Panc1 (cell line): Measurements from ENCODE around the gene TBC1D22A. TPM values are rescaled to one million over a fixed set of nuclear protein-coding genes. Genes with fewer than 3 reads are reported as not detected.

Source experiments
- ATAC-seq: fragments of 200-7000 bp; cut with Tn5 transposase; 2 replicates; pipeline ENCODE4 v1.9.1; 2020; ENCODE audit warnings: mild to moderate bottlenecking, moderate library complexity
- BruUV-seq: library from RNA; stranded (reverse); fragments of 400-500 nt; replicated peaks from 2 replicates; lab custom pipeline; 2021; lab: Mats Ljungman, UMichigan
- CTCF ChIA-PET: fragments of 300-600 bp; sonication (Branson Sonifier 250); formaldehyde crosslinking; loops from one replicate; lab custom pipeline; 2022; ENCODE audit warnings: antibody characterized with exemption; lab: Charles Lee
- POLR2A ChIA-PET: fragments of 300-600 bp; sonication (Branson Sonifier 250); formaldehyde crosslinking; loops from one replicate; lab custom pipeline; 2022; ENCODE audit warnings: antibody characterized with exemption; lab: Charles Lee
- DNase-seq: peaks from one replicate; pipeline ENCODE4 v3.0.0-alpha.2; 2010; ENCODE audit warnings: low read depth, low spot score
- H3K27ac ChIP-seq: 2 replicates; pipeline ENCODE4 v1.5.1; 2011; ENCODE audit warnings: mild to moderate bottlenecking, low read length, inconsistent platforms
- H3K27me3 ChIP-seq: fragments of 200-500 bp; sonication (Bioruptor generic); 2 replicates; pipeline ENCODE4 v1.6.0; 2014; ENCODE audit warnings: low read length, inconsistent platforms; ENCODE audit not compliant: control insufficient read depth, insufficient read depth
- H3K36me3 ChIP-seq: fragments of 200-500 bp; sonication (Bioruptor generic); 2 replicates; pipeline ENCODE4 v1.5.1; 2014; ENCODE audit warnings: inconsistent platforms, mild to moderate bottlenecking, low read length, moderate library complexity; ENCODE audit not compliant: control insufficient read depth, insufficient read depth
- H3K4me1 ChIP-seq: 2 replicates; pipeline ENCODE4 v1.5.1; 2011; ENCODE audit warnings: inconsistent platforms, mild to moderate bottlenecking, low read length, moderate library complexity; ENCODE audit not compliant: control insufficient read depth, insufficient read depth
- H3K4me3 ChIP-seq, 2 experiments: 2 replicates each; pipeline ENCODE4 v1.5.1; 2011 to 2012; ENCODE audit warnings: low read depth in 2 of 2, low read length in 2 of 2, mild to moderate bottlenecking in 2 of 2, inconsistent platforms in 1 of 2, moderate library complexity in 1 of 2
- H3K9me3 ChIP-seq: fragments of 200-500 bp; sonication (Bioruptor generic); 2 replicates; pipeline ENCODE4 v1.5.1; 2014; ENCODE audit warnings: low read depth, mild to moderate bottlenecking, inconsistent platforms, low read length, moderate library complexity; ENCODE audit not compliant: control insufficient read depth, insufficient read depth
- POLR2AphosphoS5 ChIP-seq: IDR thresholded peaks from 2 replicates; pipeline ENCODE4 v1.6.1; 2012; ENCODE audit warnings: mild to moderate bottlenecking, low read depth, low read length, moderate library complexity
- SIN3A ChIP-seq: IDR thresholded peaks from 2 replicates; pipeline ENCODE4 v1.6.1; 2012; ENCODE audit warnings: low read depth, mild to moderate bottlenecking, low read length, moderate library complexity, borderline replicate concordance; ENCODE audit not compliant: insufficient read depth
- TCF7L2 ChIP-seq: IDR thresholded peaks from 2 replicates; pipeline ENCODE4 v1.6.1; 2011; ENCODE audit warnings: mild to moderate bottlenecking, low read depth, low read length, inconsistent platforms
- in situ Hi-C: cut with HindIII; loops from 2 replicates; pipeline ENCODE4 v1.10.0; 2016; ENCODE audit warnings: low sequenced_read_pairs, low pct_unique_long_range_greater_than_20kb
- intact Hi-C: fragments of 100-400 bp; cut with micrococcal nuclease; formaldehyde crosslinking; loops from one replicate; pipeline ENCODE4 v1.10.0; 2022; ENCODE audit not compliant: unreplicated experiment
- total RNA-seq: library from RNA; stranded (reverse); gene quantifications from one replicate; pipeline ENCODE4 v1.2.1, GENCODE V29; 2021; ENCODE audit not compliant: unreplicated experiment
- TF ChIP-seq, protein P1 (sequence below): fragments of 450-650 bp; IDR thresholded peaks from 2 replicates; pipeline ENCODE4 v1.5.1; 2017; ENCODE audit warnings: mild to moderate bottlenecking
- TF ChIP-seq, protein P2 (sequence below), 2 experiments: IDR thresholded peaks; 2 replicates each; pipeline ENCODE4 v1.6.1; 2011 to 2012; ENCODE audit warnings: low read depth in 2 of 2, control low read depth in 1 of 2, low read length in 1 of 2, mild to moderate bottlenecking in 1 of 2, moderate library complexity in 1 of 2; ENCODE audit not compliant: insufficient read depth in 1 of 2

The TBC1D22A gene
- total RNA-seq, 1 experiment from 2014 or later = 28.7 TPM

DNA sequence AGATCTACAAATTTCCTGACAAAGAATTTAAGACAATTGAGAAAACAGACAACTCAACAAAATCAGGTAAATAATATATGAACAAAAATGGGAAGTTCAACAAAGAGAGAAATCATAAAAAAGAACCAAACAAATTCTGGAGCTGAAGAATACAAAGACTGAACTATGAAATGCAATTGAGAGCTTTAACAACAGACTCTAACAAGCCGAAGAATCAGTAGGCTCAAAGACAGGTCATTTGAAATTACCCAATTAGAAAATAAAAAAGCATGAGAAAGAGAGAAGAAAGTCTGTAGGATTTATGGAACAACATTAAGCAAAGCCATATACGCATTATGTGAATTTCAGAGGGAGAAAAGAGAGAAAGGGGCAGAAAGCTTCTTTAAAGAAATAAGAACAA lies 72.8 kb downstream of the TBC1D22A start:
- TF ChIP-seq TCF7L2 = no peak
- no peak for TF ChIP-seq SIN3A
- no peak for TF ChIP-seq POLR2AphosphoS5
- TF ChIP-seq, protein P1, sequence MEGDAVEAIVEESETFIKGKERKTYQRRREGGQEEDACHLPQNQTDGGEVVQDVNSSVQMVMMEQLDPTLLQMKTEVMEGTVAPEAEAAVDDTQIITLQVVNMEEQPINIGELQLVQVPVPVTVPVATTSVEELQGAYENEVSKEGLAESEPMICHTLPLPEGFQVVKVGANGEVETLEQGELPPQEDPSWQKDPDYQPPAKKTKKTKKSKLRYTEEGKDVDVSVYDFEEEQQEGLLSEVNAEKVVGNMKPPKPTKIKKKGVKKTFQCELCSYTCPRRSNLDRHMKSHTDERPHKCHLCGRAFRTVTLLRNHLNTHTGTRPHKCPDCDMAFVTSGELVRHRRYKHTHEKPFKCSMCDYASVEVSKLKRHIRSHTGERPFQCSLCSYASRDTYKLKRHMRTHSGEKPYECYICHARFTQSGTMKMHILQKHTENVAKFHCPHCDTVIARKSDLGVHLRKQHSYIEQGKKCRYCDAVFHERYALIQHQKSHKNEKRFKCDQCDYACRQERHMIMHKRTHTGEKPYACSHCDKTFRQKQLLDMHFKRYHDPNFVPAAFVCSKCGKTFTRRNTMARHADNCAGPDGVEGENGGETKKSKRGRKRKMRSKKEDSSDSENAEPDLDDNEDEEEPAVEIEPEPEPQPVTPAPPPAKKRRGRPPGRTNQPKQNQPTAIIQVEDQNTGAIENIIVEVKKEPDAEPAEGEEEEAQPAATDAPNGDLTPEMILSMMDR = no peak
- TF ChIP-seq, protein P2, sequence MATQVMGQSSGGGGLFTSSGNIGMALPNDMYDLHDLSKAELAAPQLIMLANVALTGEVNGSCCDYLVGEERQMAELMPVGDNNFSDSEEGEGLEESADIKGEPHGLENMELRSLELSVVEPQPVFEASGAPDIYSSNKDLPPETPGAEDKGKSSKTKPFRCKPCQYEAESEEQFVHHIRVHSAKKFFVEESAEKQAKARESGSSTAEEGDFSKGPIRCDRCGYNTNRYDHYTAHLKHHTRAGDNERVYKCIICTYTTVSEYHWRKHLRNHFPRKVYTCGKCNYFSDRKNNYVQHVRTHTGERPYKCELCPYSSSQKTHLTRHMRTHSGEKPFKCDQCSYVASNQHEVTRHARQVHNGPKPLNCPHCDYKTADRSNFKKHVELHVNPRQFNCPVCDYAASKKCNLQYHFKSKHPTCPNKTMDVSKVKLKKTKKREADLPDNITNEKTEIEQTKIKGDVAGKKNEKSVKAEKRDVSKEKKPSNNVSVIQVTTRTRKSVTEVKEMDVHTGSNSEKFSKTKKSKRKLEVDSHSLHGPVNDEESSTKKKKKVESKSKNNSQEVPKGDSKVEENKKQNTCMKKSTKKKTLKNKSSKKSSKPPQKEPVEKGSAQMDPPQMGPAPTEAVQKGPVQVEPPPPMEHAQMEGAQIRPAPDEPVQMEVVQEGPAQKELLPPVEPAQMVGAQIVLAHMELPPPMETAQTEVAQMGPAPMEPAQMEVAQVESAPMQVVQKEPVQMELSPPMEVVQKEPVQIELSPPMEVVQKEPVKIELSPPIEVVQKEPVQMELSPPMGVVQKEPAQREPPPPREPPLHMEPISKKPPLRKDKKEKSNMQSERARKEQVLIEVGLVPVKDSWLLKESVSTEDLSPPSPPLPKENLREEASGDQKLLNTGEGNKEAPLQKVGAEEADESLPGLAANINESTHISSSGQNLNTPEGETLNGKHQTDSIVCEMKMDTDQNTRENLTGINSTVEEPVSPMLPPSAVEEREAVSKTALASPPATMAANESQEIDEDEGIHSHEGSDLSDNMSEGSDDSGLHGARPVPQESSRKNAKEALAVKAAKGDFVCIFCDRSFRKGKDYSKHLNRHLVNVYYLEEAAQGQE (IDR thresholded peaks at IDR 0.05; ENCODE audit: insufficient read depth in 1 of 2, low read depth in 2 of 2, low read length in 1 of 2) = no peak
- DNase-seq (no peak), ATAC-seq (no peak)
- BruUV-seq = no TSS peak
- Histone ChIP-seq H3K9me3 (peaks cover 17% of the 10 kb centered on the region; the same call in 1 of the 2 replicates), H3K27ac (no peak overlapping the region), H3K4me3 (no peak overlapping the region), H3K27me3 (no peaks in the 10 kb centered on the region), H3K36me3 (no peaks in the 10 kb centered on the region), H3K4me1 (no peaks in the 10 kb centered on the region)
- in situ Hi-C loops (no loop called here), intact Hi-C loops (no loop called here)
- POLR2A ChIA-PET = no interaction called here
- CTCF ChIA-PET = no interaction called here

DNA sequence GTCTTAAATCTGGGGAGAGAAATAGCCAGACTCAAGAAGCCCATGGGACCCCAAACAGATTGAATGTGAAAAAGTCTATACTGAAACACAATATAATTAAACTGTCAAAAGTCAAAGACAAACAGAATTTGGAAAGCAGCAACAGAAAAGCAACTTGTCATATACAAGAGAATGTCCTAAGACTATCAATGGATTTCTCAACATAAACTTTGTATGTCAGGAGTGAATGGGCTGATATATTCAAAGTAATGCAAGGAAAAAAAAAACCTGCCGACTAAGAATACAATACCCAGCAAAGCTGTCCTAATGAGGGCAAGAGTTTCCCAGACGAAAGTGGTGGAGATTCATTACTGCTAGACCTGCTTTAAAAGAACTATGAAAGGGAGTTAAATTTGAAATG lies 73.2 kb downstream of the TBC1D22A start:
- in situ Hi-C loops = no loop called here

More for the DNA sequence above, 73.2 kb downstream of the TBC1D22A start:
- Histone ChIP-seq H3K36me3 (no peaks in the 10 kb centered on the region), H3K9me3 (peaks cover 17% of the 10 kb centered on the region; the same call in 1 of the 2 replicates), H3K4me3 (no peak overlapping the region), H3K27ac (no peak overlapping the region), H3K27me3 (no peaks in the 10 kb centered on the region), H3K4me1 (no peaks in the 10 kb centered on the region)
- TF ChIP-seq, protein P2 (IDR thresholded peaks at IDR 0.05; ENCODE audit: insufficient read depth in 1 of 2, low read depth in 2 of 2, low read length in 1 of 2) = no peak
- TF ChIP-seq POLR2AphosphoS5 = no peak
- TF ChIP-seq SIN3A = no peak
- TF ChIP-seq TCF7L2 = no peak
- TF ChIP-seq, protein P1 = no peak
- ATAC-seq = no peak
- ChIA-PET POLR2A (no interaction called here), CTCF (no interaction called here)
- intact Hi-C loops = no loop called here
- BruUV-seq = no TSS peak
- no peak for DNase-seq
